ENCODE measurements around the gene TMEM132D. TPM values are rescaled to one million over a fixed set of nuclear protein-coding genes. Genes with fewer than 3 reads are reported as not detected.

The TMEM132D gene
- total and polyA plus RNA-seq, 4 experiments from 2014 or later, result not detected

GRCh38 chr12:129911428-129912049, 7.7 kb upstream of the TMEM132D start:
- H3K4me3 ChIP-seq (ENCODE audit: low read length in 2 of 2), result no peak overlapping the region
- H3K4me3 Mint-ChIP-seq, result no peak overlapping the region
- H3K4me1 ChIP-seq (ENCODE audit: insufficient read depth, low read length), result no peaks in the 10 kb centered on the region
- no peak overlapping the region for H3K27ac Mint-ChIP-seq
- no peaks in the 10 kb centered on the region for H3K4me1 Mint-ChIP-seq
- H3K27me3 Mint-ChIP-seq, result peaks cover 1 to 3% of the 10 kb centered on the region in 2 donors
- CTCF ChIA-PET (ENCODE audit: partially characterized antibody), result no interaction called here
- POLR2A ChIA-PET (ENCODE audit: partially characterized antibody), result no interaction called here
- no peaks in the 10 kb centered on the region for H3K9me3 ChIP-seq (ENCODE audit: control insufficient read depth in 1 of 2, low read length in 2 of 2)
- H3K27me3 ChIP-seq (ENCODE audit: insufficient read depth, low read length), result no peaks in the 10 kb centered on the region
- no peaks in the 10 kb centered on the region for H3K36me3 ChIP-seq (ENCODE audit: insufficient read depth, low read length)
- no peak overlapping the region for H3K27ac ChIP-seq (ENCODE audit: low read depth, low read length)
- no peak for DNase-seq
- H3K36me3 Mint-ChIP-seq, result no peaks in the 10 kb centered on the region
- peaks cover 0 to 4% (median under 1%) of the 10 kb centered on the region in 8 donors for H3K9me3 Mint-ChIP-seq
- intact Hi-C loops (cut with micrococcal nuclease), result no loop called here

GRCh38 chr12:129909051-129910020, 5.5 kb upstream of the TMEM132D start:
- no peak overlapping the region for H3K4me3 ChIP-seq (ENCODE audit: low read length in 2 of 2)
- H3K4me1 ChIP-seq (ENCODE audit: insufficient read depth, low read length), result no peaks in the 10 kb centered on the region
- POLR2A ChIA-PET (ENCODE audit: partially characterized antibody), result no interaction called here
- Mint-ChIP-seq H3K27me3 (peaks cover 6 to 8% of the 10 kb centered on the region in 2 donors), H3K9me3 (peaks cover 0 to 9% (median 4%) of the 10 kb centered on the region in 8 donors), H3K27ac (no peak overlapping the region), H3K36me3 (no peaks in the 10 kb centered on the region), H3K4me3 (no peak overlapping the region), H3K4me1 (no peaks in the 10 kb centered on the region)
- H3K36me3 ChIP-seq (ENCODE audit: insufficient read depth, low read length), result no peaks in the 10 kb centered on the region
- no peaks in the 10 kb centered on the region for H3K9me3 ChIP-seq (ENCODE audit: control insufficient read depth in 1 of 2, low read length in 2 of 2)
- H3K27ac ChIP-seq (ENCODE audit: low read depth, low read length), result no peak overlapping the region
- CTCF ChIA-PET (ENCODE audit: partially characterized antibody), result interaction anchor here (1.5 kb wide), 1 partner anchor 10 kb away, joined by 3 read pairs; no protein-coding TSS in a partner anchor
- H3K27me3 ChIP-seq (ENCODE audit: insufficient read depth, low read length), result no peaks in the 10 kb centered on the region
- intact Hi-C loops (cut with micrococcal nuclease), result no loop called here
- no peak for DNase-seq

GRCh38 chr12:129903092-129903945, 506 bp downstream of the TMEM132D start:
- H3K27me3 Mint-ChIP-seq, result peaks cover 14 to 19% of the 10 kb centered on the region in 2 donors
- H3K27ac Mint-ChIP-seq, result no peak overlapping the region
- no peak overlapping the region for H3K4me3 Mint-ChIP-seq

GRCh38 chr12:129902371-129903091, 1.3 kb downstream of the TMEM132D start:
- intact Hi-C loops (cut with micrococcal nuclease), result no loop called here
- Mint-ChIP-seq H3K4me1 (no peaks in the 10 kb centered on the region), H3K9me3 (peaks cover 0 to 15% (median 3%) of the 10 kb centered on the region in 8 donors), H3K36me3 (no peaks in the 10 kb centered on the region), H3K27ac (no peak overlapping the region), H3K27me3 (peaks cover 14 to 19% of the 10 kb centered on the region in 2 donors), H3K4me3 (no peak overlapping the region)
- ChIA-PET CTCF (ENCODE audit: partially characterized antibody) (no interaction called here), POLR2A (ENCODE audit: partially characterized antibody) (no interaction called here)
- Histone ChIP-seq H3K27ac (ENCODE audit: low read depth, low read length) (no peak overlapping the region), H3K9me3 (ENCODE audit: control insufficient read depth in 1 of 2, low read length in 2 of 2) (no peaks in the 10 kb centered on the region), H3K4me1 (ENCODE audit: insufficient read depth, low read length) (no peaks in the 10 kb centered on the region), H3K27me3 (ENCODE audit: insufficient read depth, low read length) (no peaks in the 10 kb centered on the region), H3K36me3 (ENCODE audit: insufficient read depth, low read length) (no peaks in the 10 kb centered on the region), H3K4me3 (ENCODE audit: low read length in 2 of 2) (no peak overlapping the region)
- DNase-seq, result no peak

More at GRCh38 chr12:129903092-129903945, 506 bp downstream of the TMEM132D start:
- no peak for DNase-seq
- Mint-ChIP-seq H3K4me1 (no peaks in the 10 kb centered on the region), H3K9me3 (peaks cover 0 to 15% (median 3%) of the 10 kb centered on the region in 8 donors), H3K36me3 (no peaks in the 10 kb centered on the region)
- CTCF ChIA-PET (ENCODE audit: partially characterized antibody), result no interaction called here
- Histone ChIP-seq H3K9me3 (ENCODE audit: control insufficient read depth in 1 of 2, low read length in 2 of 2) (no peaks in the 10 kb centered on the region), H3K36me3 (ENCODE audit: insufficient read depth, low read length) (no peaks in the 10 kb centered on the region), H3K4me1 (ENCODE audit: insufficient read depth, low read length) (no peaks in the 10 kb centered on the region), H3K27me3 (ENCODE audit: insufficient read depth, low read length) (no peaks in the 10 kb centered on the region), H3K27ac (ENCODE audit: low read depth, low read length) (no peak overlapping the region), H3K4me3 (ENCODE audit: low read length in 2 of 2) (no peak overlapping the region)
- POLR2A ChIA-PET (ENCODE audit: partially characterized antibody), result no interaction called here
- intact Hi-C loops (cut with micrococcal nuclease), result no loop called here

GRCh38 chr12:129901254-129901653, 2.6 kb downstream of the TMEM132D start:
- Histone ChIP-seq H3K4me3 (ENCODE audit: low read length in 2 of 2) (no peak overlapping the region), H3K27ac (ENCODE audit: low read depth, low read length) (no peak overlapping the region), H3K4me1 (ENCODE audit: insufficient read depth, low read length) (no peaks in the 10 kb centered on the region), H3K36me3 (ENCODE audit: insufficient read depth, low read length) (no peaks in the 10 kb centered on the region), H3K27me3 (ENCODE audit: insufficient read depth, low read length) (no peaks in the 10 kb centered on the region), H3K9me3 (ENCODE audit: control insufficient read depth in 1 of 2, low read length in 2 of 2) (no peaks in the 10 kb centered on the region)
- Mint-ChIP-seq H3K9me3 (peaks cover 0 to 15% (median 3%) of the 10 kb centered on the region in 8 donors), H3K4me1 (no peaks in the 10 kb centered on the region), H3K27ac (no peak overlapping the region), H3K36me3 (no peaks in the 10 kb centered on the region), H3K27me3 (peaks cover 14 to 17% of the 10 kb centered on the region in 2 donors), H3K4me3 (no peak overlapping the region)
- intact Hi-C loops (cut with micrococcal nuclease), result no loop called here
- CTCF ChIA-PET (ENCODE audit: partially characterized antibody), result no interaction called here
- POLR2A ChIA-PET (ENCODE audit: partially characterized antibody), result no interaction called here
- no peak for DNase-seq

- POLR2A ChIA-PET (ENCODE audit: partially characterized antibody), result no interaction called here
- Mint-ChIP-seq H3K36me3 (no peaks in the 10 kb centered on the region), H3K4me3 (no peak overlapping the region), H3K27me3 (peaks cover 14 to 15% of the 10 kb centered on the region in 2 donors), H3K9me3 (peaks cover 0 to 13% (median 3%) of the 10 kb centered on the region in 8 donors), H3K27ac (no peak overlapping the region), H3K4me1 (no peaks in the 10 kb centered on the region)
- Histone ChIP-seq H3K36me3 (ENCODE audit: insufficient read depth, low read length) (no peaks in the 10 kb centered on the region), H3K9me3 (ENCODE audit: control insufficient read depth in 1 of 2, low read length in 2 of 2) (no peaks in the 10 kb centered on the region), H3K27me3 (ENCODE audit: insufficient read depth, low read length) (no peaks in the 10 kb centered on the region), H3K4me1 (ENCODE audit: insufficient read depth, low read length) (no peaks in the 10 kb centered on the region), H3K27ac (ENCODE audit: low read depth, low read length) (no peak overlapping the region), H3K4me3 (ENCODE audit: low read length in 2 of 2) (no peak overlapping the region)
- intact Hi-C loops (cut with micrococcal nuclease), result no loop called here
- no peak for DNase-seq
- CTCF ChIA-PET (ENCODE audit: partially characterized antibody), result interaction anchor here (1.5 kb wide), 1 partner anchor 10 kb away, joined by 3 read pairs; no protein-coding TSS in a partner anchor
These were observed 3.5 kb downstream of the TMEM132D start for GRCh38 chr12:129900306-129900705.

All from CD4-positive, alpha-beta memory T cell (primary cell).